Testis (tissue), 3 donors: ENCODE measurements around the gene SRGAP1. TPM values are rescaled to one million over a fixed set of nuclear protein-coding genes. Genes with fewer than 3 reads are reported as not detected.

Experiments used
- DNase-seq: peaks from one replicate; pipeline ENCODE4 v3.0.0-alpha.2; 2019
- H3K27ac ChIP-seq, 2 donors: fragments of 200-600 bp; sonication (generic); one replicate each; pipeline ENCODE4 v1.5.1; 2019
- H3K27me3 ChIP-seq: fragments of 200-600 bp; sonication (generic); one replicate; pipeline ENCODE4 v1.5.1; 2019
- H3K36me3 ChIP-seq: fragments of 200-600 bp; sonication (generic); one replicate; pipeline ENCODE4 v1.5.1; 2017; ENCODE audit warnings: low read depth; ENCODE audit errors: missing control alignments
- H3K4me1 ChIP-seq: fragments of 200-600 bp; sonication (generic); one replicate; pipeline ENCODE4 v1.5.1; 2019
- H3K4me3 ChIP-seq, 2 donors: fragments of 200-600 bp; sonication (generic); one replicate each; pipeline ENCODE4 v1.5.1; 2017 to 2019
- H3K9me3 ChIP-seq: fragments of 200-600 bp; sonication (generic); one replicate; pipeline ENCODE4 v1.5.1; 2017
- CTCF ChIP-seq, 3 experiments: fragments of 450-650 bp in 2 of 3; fragments of 200-600 bp in 1 of 3; sonication (generic) in 1 of 3; IDR thresholded peaks; one replicate each; pipeline ENCODE4 v1.5.1; 2016 to 2019; ENCODE audit warnings: antibody characterized with exemption in 3 of 3, mild to moderate bottlenecking in 2 of 3, moderate library complexity in 1 of 3
- POLR2A ChIP-seq: fragments of 450-650 bp; IDR thresholded peaks from one replicate; pipeline ENCODE4 v1.6.1; 2017; ENCODE audit warnings: antibody characterized with exemption, mild to moderate bottlenecking, moderate library complexity
- WGBS, 2 donors: methylation state at CpG; one replicate each; pipeline ENCODE4 v1.1.5; 2018; 5-methylcytosine and 5-hydroxymethylcytosine counted together
- intact Hi-C: fragments of 100-400 bp; cut with DNase I; formaldehyde crosslinking; loops from one replicate; pipeline ENCODE4 v1.15.1; 2023; ENCODE audit warnings: low total_unique reads
- polyA plus RNA-seq: library from polyadenylated mRNA; stranded (reverse); fragments of 350-450 nt; fragmentation: Illumina TruSeq; extraction: RNeasy Lipid Tissue Mini Kit (QIAGEN cat#74804); gene quantifications from one replicate; pipeline ENCODE4 v1.2.3, GENCODE V29; 2014; ENCODE audit warnings: low read depth, low replicate concordance; ENCODE audit not compliant: insufficient read depth
- total RNA-seq, 2 donors: library from RNA; depleted of rRNA; stranded (reverse); fragments of >200 nt; gene quantifications; one replicate each; pipeline ENCODE4 v1.2.3, GENCODE V29; 2016

Gene SRGAP1
- total and polyA plus RNA-seq, 3 donors from 2014 or later: 9.4 to 47.2 (median 26.9) TPM

DNA sequence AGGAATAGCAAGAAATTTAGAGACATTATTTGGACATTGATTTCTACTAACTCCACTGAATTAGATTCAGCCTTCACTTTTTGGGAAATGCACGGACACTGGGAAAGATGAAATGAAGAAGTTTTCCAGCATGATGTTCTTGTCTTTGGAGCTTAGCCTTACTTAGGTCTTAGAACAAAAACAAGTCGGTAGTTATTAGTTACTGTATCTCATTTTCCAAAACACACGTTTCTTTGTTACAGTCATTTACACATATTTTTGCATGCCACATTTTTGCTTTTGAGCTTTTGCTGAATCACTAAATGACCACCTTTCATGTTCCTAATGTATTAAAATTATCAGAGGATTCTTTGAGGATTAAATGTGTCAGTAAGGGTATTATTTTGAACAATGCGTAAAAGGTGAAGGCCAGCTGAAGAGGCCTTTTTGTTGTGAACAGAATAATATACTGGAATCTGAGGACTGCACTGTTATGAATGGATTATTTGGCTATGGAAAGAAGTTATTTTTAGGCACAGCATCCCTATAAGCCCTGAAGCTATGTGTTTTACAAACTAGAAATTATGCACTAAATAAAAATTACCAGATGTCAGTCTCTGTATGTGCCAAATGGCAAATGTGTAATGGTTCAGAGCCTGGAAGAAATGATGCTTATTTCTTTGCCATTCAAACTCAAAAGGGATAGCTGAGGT, 138.2 kb downstream of the SRGAP1 start:
- Histone ChIP-seq H3K27ac (peak overlapping the region; percentile 50 to 63), H3K36me3 (no peaks in the 10 kb centered on the region), H3K4me3 (no peak overlapping the region), H3K27me3 (no peaks in the 10 kb centered on the region), H3K9me3 (no peaks in the 10 kb centered on the region), H3K4me1 (peaks cover 22% of the 10 kb centered on the region)
- intact Hi-C loops: no loop called here
- DNase-seq: no peak
- WGBS, 2 donors: 28 to 40% methylated on average over 4 of the region's 4 CpGs
- no peak for TF ChIP-seq CTCF (IDR thresholded peaks at IDR 0.05)
- TF ChIP-seq POLR2A: no peak

DNA sequence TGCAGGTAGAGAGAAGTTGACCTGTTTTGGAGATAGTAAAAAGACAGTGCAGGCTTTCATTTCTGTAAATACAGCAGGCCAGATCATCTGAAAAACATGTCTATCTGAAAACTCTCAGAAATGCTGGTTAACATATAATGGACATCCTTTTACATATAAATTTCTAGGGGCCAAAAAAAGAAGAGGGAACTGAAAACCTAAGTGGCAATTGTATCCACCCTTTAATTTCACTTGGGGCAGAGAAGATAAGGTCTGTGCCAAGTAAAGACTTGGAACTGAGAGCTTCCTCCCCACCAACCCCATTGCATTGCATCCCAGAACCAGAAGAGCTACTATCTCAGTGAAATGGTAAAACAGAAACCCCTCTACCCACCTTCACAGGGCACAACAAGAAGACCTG, 141.0 kb downstream of the SRGAP1 start:
- Histone ChIP-seq H3K9me3 (no peaks in the 10 kb centered on the region), H3K4me3 (no peak overlapping the region), H3K36me3 (no peaks in the 10 kb centered on the region), H3K27me3 (no peaks in the 10 kb centered on the region), H3K27ac (no peak overlapping the region), H3K4me1 (peaks cover 22% of the 10 kb centered on the region)
- DNase-seq: no peak
- intact Hi-C loops: no loop called here
- no peak for TF ChIP-seq CTCF (IDR thresholded peaks at IDR 0.05)
- TF ChIP-seq POLR2A: no peak

GRCh38 chr12:63985945-63986344, 141.4 kb downstream of the SRGAP1 start:
- Histone ChIP-seq H3K4me1 (peaks cover 22% of the 10 kb centered on the region), H3K36me3 (no peaks in the 10 kb centered on the region), H3K27me3 (no peaks in the 10 kb centered on the region), H3K9me3 (no peaks in the 10 kb centered on the region), H3K27ac (no peak overlapping the region), H3K4me3 (no peak overlapping the region)
- DNase-seq: no peak
- no peak for TF ChIP-seq POLR2A
- WGBS, 2 donors: 62 to 67% methylated on average over 2 of the region's 2 CpGs
- intact Hi-C loops: no loop called here

- intact Hi-C loops: no loop called here
Measured at GRCh38 chr12:63989301-63989845, 144.9 kb downstream of the SRGAP1 start.

More at GRCh38 chr12:63989301-63989845, 144.9 kb downstream of the SRGAP1 start:
- Histone ChIP-seq H3K4me1 (peaks cover 12% of the 10 kb centered on the region), H3K9me3 (no peaks in the 10 kb centered on the region), H3K36me3 (no peaks in the 10 kb centered on the region), H3K27ac (no peak overlapping the region), H3K4me3 (no peak overlapping the region), H3K27me3 (no peaks in the 10 kb centered on the region)
- no peak for DNase-seq
- WGBS, 2 donors: 74 to 75% methylated on average over 2 of the region's 2 CpGs
- TF ChIP-seq CTCF (IDR thresholded peaks at IDR 0.05): no peak
- no peak for TF ChIP-seq POLR2A
